HEK293 (cell line): Measurements from ENCODE around the gene GLB1L2.

Experiments used
- CTCF ChIA-PET: fragments of 350-600 bp; formaldehyde crosslinking; extraction: SDS; loops from one replicate; lab custom pipeline; 2021; ENCODE audit warnings: antibody characterized with exemption; lab: Yijun Ruan, JAX
- POLR2A ChIA-PET: fragments of 300-600 bp; formaldehyde crosslinking; extraction: SDS; loops from one replicate; lab custom pipeline; 2020; ENCODE audit warnings: antibody characterized with exemption, inconsistent platforms; lab: Yijun Ruan, JAX
- H3K27ac ChIP-seq: fragments of 200-500 bp; sonication (Bioruptor generic); 2 replicates; pipeline ENCODE4 v1.5.1; 2014; ENCODE audit warnings: low read depth, low read length, control low read depth, inconsistent platforms; ENCODE audit errors: extremely low read depth
- H3K36me3 ChIP-seq, 2 experiments: fragments of 200-500 bp in 1 of 2; sonication (Bioruptor generic) in 1 of 2; 1 replicate in 1 of 2; 2 replicates in 1 of 2; pipeline ENCODE4 v1.5.1; 2014 to 2017; ENCODE audit warnings: inconsistent platforms in 2 of 2, low read length in 2 of 2; ENCODE audit not compliant: control insufficient read depth in 2 of 2, insufficient read depth in 1 of 2
- H3K4me1 ChIP-seq: fragments of 200-500 bp; sonication (Bioruptor generic); 2 replicates; pipeline ENCODE4 v1.5.1; 2014; ENCODE audit warnings: mild to moderate bottlenecking, low read length, inconsistent platforms; ENCODE audit not compliant: control insufficient read depth, insufficient read depth
- H3K4me3 ChIP-seq: 2 replicates; pipeline ENCODE4 v1.5.1; 2011; ENCODE audit warnings: low read depth, mild to moderate bottlenecking, control low read depth, low read length, moderate library complexity
- H3K9me3 ChIP-seq: fragments of 200-500 bp; sonication (Bioruptor generic); 2 replicates; pipeline ENCODE4 v1.5.1; 2014; ENCODE audit warnings: low read depth, low read length, inconsistent platforms; ENCODE audit not compliant: control insufficient read depth, insufficient read depth
- AEBP2 ChIP-seq: fragments of 450-650 bp; formaldehyde crosslinking; IDR thresholded peaks from 2 replicates; pipeline ENCODE4 v1.5.1; 2016; ENCODE audit warnings: missing biosample characterization, missing genetic modification characterization, borderline replicate concordance
- FEZF1 ChIP-seq: fragments of 450-650 bp; formaldehyde crosslinking; IDR thresholded peaks from 2 replicates; pipeline ENCODE4 v1.5.1; 2016; ENCODE audit warnings: missing biosample characterization, missing genetic modification characterization
- KLF10 ChIP-seq: fragments of 450-650 bp; IDR thresholded peaks from 2 replicates; pipeline ENCODE4 v1.5.1; 2018; ENCODE audit warnings: missing biosample characterization, mild to moderate bottlenecking, missing genetic modification characterization
- PRDM2 ChIP-seq: fragments of 450-650 bp; formaldehyde crosslinking; IDR thresholded peaks from 2 replicates; pipeline ENCODE4 v1.5.1; 2016; ENCODE audit warnings: missing biosample characterization, missing genetic modification characterization, borderline replicate concordance
- SP2 ChIP-seq: fragments of 450-650 bp; formaldehyde crosslinking; IDR thresholded peaks from 2 replicates; pipeline ENCODE4 v1.5.1; 2016; ENCODE audit warnings: missing biosample characterization, missing genetic modification characterization
- WT1 ChIP-seq: fragments of 450-650 bp; formaldehyde crosslinking; IDR thresholded peaks from 2 replicates; pipeline ENCODE4 v1.5.1; 2016; ENCODE audit warnings: missing biosample characterization, missing genetic modification characterization
- ZBTB48 ChIP-seq: fragments of 450-650 bp; formaldehyde crosslinking; IDR thresholded peaks from 2 replicates; pipeline ENCODE4 v1.5.1; 2016; ENCODE audit warnings: missing biosample characterization, missing genetic modification characterization
- ZFP37 ChIP-seq: fragments of 450-650 bp; formaldehyde crosslinking; IDR thresholded peaks from 2 replicates; pipeline ENCODE4 v1.5.1; 2016; ENCODE audit warnings: missing biosample characterization, missing genetic modification characterization
- ZNF133 ChIP-seq: fragments of 450-650 bp; formaldehyde crosslinking; IDR thresholded peaks from 2 replicates; pipeline ENCODE4 v1.5.1; 2016; ENCODE audit warnings: missing biosample characterization, missing genetic modification characterization
- ZNF175 ChIP-seq: fragments of 450-650 bp; formaldehyde crosslinking; IDR thresholded peaks from 2 replicates; pipeline ENCODE4 v1.5.1; 2016; ENCODE audit warnings: missing biosample characterization, missing genetic modification characterization
- ZNF2 ChIP-seq: fragments of 450-650 bp; formaldehyde crosslinking; IDR thresholded peaks from 2 replicates; pipeline ENCODE4 v1.5.1; 2016; ENCODE audit warnings: missing biosample characterization, missing genetic modification characterization
- ZNF202 ChIP-seq: fragments of 450-650 bp; formaldehyde crosslinking; IDR thresholded peaks from 2 replicates; pipeline ENCODE4 v1.5.1; 2016; ENCODE audit warnings: missing biosample characterization, missing genetic modification characterization, borderline replicate concordance
- ZNF26 ChIP-seq: fragments of 450-650 bp; formaldehyde crosslinking; IDR thresholded peaks from 2 replicates; pipeline ENCODE4 v1.5.1; 2016; ENCODE audit warnings: missing biosample characterization, missing genetic modification characterization
- ZNF266 ChIP-seq: fragments of 450-650 bp; formaldehyde crosslinking; IDR thresholded peaks from 2 replicates; pipeline ENCODE4 v1.5.1; 2016; ENCODE audit warnings: missing biosample characterization, missing genetic modification characterization, low read depth
- ZNF280C ChIP-seq: fragments of 450-650 bp; formaldehyde crosslinking; IDR thresholded peaks from 2 replicates; pipeline ENCODE4 v1.5.1; 2016; ENCODE audit warnings: missing biosample characterization, missing genetic modification characterization
- ZNF76 ChIP-seq: fragments of 450-650 bp; formaldehyde crosslinking; IDR thresholded peaks from 2 replicates; pipeline ENCODE4; 2016; ENCODE audit warnings: low read depth, missing biosample characterization, missing genetic modification characterization, borderline replicate concordance
- TF ChIP-seq, protein P1 (sequence below): fragments of 450-650 bp; formaldehyde crosslinking; IDR thresholded peaks from 2 replicates; pipeline ENCODE4 v1.5.1; 2016; ENCODE audit warnings: missing biosample characterization, missing genetic modification characterization
- TF ChIP-seq, protein P2 (sequence below): fragments of 450-650 bp; formaldehyde crosslinking; IDR thresholded peaks from 2 replicates; pipeline ENCODE4 v1.5.1; 2016; ENCODE audit warnings: missing biosample characterization, missing genetic modification characterization

GLB1L2 gene

DNA sequence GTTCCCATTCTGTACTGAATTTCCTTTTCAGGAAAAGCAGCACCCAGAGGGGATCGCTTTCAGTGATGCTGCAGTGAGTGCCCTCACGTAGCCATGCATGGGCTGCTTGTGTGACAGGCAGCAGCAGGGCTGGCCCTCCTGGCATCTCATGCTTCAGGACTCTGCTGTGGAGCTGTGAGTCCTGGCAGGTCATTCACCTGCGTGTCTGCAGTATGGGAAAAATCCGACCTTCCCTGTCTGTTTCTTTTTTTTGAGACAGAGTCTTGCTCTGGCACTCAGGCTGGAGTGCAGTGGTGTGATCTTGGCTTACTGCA is 13.4 kb downstream of the GLB1L2 start (continued):
- TF ChIP-seq ZNF76 (tag by site-specific recombination): no peak
- no peak for TF ChIP-seq FEZF1
- TF ChIP-seq AEBP2: no peak
- TF ChIP-seq ZNF26 (tag by site-specific recombination): no peak
- TF ChIP-seq, protein P1, sequence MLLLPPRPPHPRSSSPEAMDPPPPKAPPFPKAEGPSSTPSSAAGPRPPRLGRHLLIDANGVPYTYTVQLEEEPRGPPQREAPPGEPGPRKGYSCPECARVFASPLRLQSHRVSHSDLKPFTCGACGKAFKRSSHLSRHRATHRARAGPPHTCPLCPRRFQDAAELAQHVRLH (tag by site-specific recombination): no peak
- TF ChIP-seq ZNF2 (tag by site-specific recombination): no peak
- TF ChIP-seq, protein P2, sequence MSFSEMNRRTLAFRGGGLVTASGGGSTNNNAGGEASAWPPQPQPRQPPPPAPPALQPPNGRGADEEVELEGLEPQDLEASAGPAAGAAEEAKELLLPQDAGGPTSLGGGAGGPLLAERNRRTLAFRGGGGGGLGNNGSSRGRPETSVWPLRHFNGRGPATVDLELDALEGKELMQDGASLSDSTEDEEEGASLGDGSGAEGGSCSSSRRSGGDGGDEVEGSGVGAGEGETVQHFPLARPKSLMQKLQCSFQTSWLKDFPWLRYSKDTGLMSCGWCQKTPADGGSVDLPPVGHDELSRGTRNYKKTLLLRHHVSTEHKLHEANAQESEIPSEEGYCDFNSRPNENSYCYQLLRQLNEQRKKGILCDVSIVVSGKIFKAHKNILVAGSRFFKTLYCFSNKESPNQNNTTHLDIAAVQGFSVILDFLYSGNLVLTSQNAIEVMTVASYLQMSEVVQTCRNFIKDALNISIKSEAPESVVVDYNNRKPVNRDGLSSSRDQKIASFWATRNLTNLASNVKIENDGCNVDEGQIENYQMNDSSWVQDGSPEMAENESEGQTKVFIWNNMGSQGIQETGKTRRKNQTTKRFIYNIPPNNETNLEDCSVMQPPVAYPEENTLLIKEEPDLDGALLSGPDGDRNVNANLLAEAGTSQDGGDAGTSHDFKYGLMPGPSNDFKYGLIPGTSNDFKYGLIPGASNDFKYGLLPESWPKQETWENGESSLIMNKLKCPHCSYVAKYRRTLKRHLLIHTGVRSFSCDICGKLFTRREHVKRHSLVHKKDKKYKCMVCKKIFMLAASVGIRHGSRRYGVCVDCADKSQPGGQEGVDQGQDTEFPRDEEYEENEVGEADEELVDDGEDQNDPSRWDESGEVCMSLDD: no peak
- TF ChIP-seq, all 188 proteins: peak for 0

DNA sequence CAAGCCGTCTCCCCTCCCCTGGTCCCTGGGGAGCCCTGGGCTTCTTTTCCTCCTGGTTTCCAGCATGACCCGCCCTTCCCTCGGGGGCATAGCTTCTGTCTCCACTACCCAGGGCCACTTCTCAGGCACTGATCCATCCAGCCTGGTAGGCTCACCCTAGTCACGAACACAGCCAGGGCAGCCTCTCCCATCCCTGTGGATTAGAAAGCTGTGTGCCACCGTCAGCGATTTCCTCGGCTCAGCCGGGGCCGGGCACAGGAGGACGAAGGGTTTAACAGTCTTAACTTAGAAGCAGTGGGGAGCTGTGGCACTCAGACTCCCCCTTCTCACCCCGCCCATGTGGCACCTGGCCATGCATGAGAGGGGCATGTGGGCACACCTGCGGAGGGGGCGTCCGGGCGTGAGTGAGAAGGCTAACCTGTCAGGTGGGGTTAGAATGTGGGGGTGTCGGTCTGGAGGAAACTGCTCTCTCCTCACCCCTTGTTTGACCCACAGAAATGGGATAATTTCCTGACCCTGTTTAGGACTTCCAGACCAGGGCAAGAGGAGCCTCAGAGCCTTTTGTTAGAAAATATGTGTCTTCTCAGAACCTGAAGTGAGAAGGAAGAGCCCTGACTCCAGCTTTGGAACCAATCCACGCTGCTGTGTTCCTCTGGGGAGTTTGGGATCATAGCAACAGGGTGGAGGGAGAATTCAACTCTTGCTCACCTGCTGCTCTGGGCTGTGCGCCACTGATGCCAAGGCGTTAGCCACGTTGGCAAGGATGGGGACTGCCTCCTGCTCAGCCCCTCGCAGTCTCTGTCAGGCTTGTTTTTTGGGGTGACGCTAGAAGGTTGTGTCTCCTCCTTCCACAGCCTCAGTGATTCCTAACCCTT is 14.6 kb downstream of the GLB1L2 start:
- POLR2A ChIA-PET: no interaction called here
- H3K4me1 ChIP-seq: no peaks in the 10 kb centered on the region
- H3K27ac ChIP-seq: no peak overlapping the region
- H3K9me3 ChIP-seq: no peaks in the 10 kb centered on the region
- no peak overlapping the region for H3K4me3 ChIP-seq
- H3K36me3 ChIP-seq: peaks cover 0 to 16% of the 10 kb centered on the region in 2 experiments; a peak in 2 of 3 replicates
- CTCF ChIA-PET: interaction anchor here (0.6 kb wide), 1 partner anchor 522 kb away, joined by 3 read pairs; no protein-coding TSS in a partner anchor
- TF ChIP-seq ZNF202 (no peak), PRDM2 (tag by site-specific recombination) (no peak)
- TF ChIP-seq, all 188 proteins: peak for 0

DNA sequence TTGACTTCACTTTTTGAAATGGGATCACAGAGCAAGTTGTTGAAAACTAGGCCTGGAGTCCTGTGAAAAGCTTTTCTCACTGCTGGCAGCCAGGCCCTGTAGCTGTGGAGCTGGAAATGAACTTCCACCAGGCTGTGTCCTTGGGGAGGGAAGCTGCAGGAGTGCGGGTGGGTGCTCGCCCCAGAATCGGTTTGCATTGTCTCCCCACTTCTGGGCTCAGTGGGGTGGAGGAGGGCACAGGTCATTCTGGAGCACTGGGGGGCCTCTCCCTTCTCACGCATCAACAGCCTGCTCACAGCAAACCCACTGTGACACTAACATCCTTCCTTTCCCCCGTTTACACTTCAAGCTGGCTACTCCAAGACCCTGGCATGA is 15.2 kb downstream of the GLB1L2 start:
- Histone ChIP-seq H3K27ac (no peak overlapping the region), H3K9me3 (no peaks in the 10 kb centered on the region), H3K4me3 (no peak overlapping the region), H3K4me1 (no peaks in the 10 kb centered on the region), H3K36me3 (peaks cover 0 to 16% of the 10 kb centered on the region in 2 experiments; a peak in 2 of 3 replicates)
- ChIA-PET CTCF (no interaction called here), POLR2A (no interaction called here)
- TF ChIP-seq ZNF133 (no peak), ZNF175 (no peak), ZNF266 (tag by site-specific recombination) (no peak), ZFP37 (tag by site-specific recombination) (no peak), ZBTB48 (tag by site-specific recombination) (no peak), KLF10 (tag by site-specific recombination) (no peak), WT1 (tag by site-specific recombination) (no peak), ZNF280C (no peak), SP2 (no peak)
